OCI-LY1 (cell line): ENCODE results near the gene SAMD11.
"Not testable (repeated sequence)": the region's sequence is repeated elsewhere in the genome, so short reads cannot be mapped to it uniquely, and the experiment has no call there.

Experiments used
- H2AFZ ChIP-seq: fragments of 200-600 bp; sonication (generic), shearing (Covaris generic); 2 replicates; pipeline ENCODE4 v1.6.0; 2014; ENCODE audit warnings: antibody characterized with exemption, mild to moderate bottlenecking, low read length
- H3F3A ChIP-seq: fragments of 200-600 bp; sonication (generic), shearing (Covaris generic); 2 replicates; pipeline ENCODE4 v1.6.0; 2014; ENCODE audit warnings: mild to moderate bottlenecking, antibody characterized with exemption, low read length, moderate library complexity; ENCODE audit not compliant: insufficient read depth
- H3K27ac ChIP-seq: fragments of 200-600 bp; sonication (generic); 2 replicates; pipeline ENCODE4 v1.5.1; 2014; ENCODE audit warnings: low read length, mixed run types, mild to moderate bottlenecking, low read depth; ENCODE audit not compliant: poor library complexity, severe bottlenecking
- H3K27me3 ChIP-seq: fragments of 200-600 bp; sonication (generic); 2 replicates; pipeline ENCODE4 v1.6.0; 2014; ENCODE audit warnings: antibody characterized with exemption, mild to moderate bottlenecking, low read length, moderate library complexity; ENCODE audit not compliant: insufficient read depth
- H3K36me3 ChIP-seq: fragments of 200-600 bp; sonication (generic); 2 replicates; pipeline ENCODE4 v1.6.1; 2014; ENCODE audit warnings: mild to moderate bottlenecking, antibody characterized with exemption, low read length, moderate library complexity, mixed read lengths; ENCODE audit not compliant: insufficient read depth
- H3K4me1 ChIP-seq: fragments of 200-600 bp; sonication (generic); 2 replicates; pipeline ENCODE4 v1.5.1; 2014; ENCODE audit warnings: mild to moderate bottlenecking, low read length, moderate library complexity; ENCODE audit not compliant: insufficient read depth, severe bottlenecking
- H3K4me2 ChIP-seq: fragments of 200-600 bp; sonication (generic), shearing (Covaris generic); 2 replicates; pipeline ENCODE4 v1.6.1; 2014; ENCODE audit warnings: low read length
- H3K4me3 ChIP-seq: fragments of 200-600 bp; sonication (generic); 2 replicates; pipeline ENCODE4 v1.5.1; 2014; ENCODE audit warnings: low read length, low read depth, mild to moderate bottlenecking, mixed read lengths; ENCODE audit not compliant: poor library complexity, severe bottlenecking
- H3K79me2 ChIP-seq: fragments of 200-600 bp; shearing (Covaris generic); 2 replicates; pipeline ENCODE4 v1.6.1; 2016; ENCODE audit warnings: mixed run types, low read length, mixed read lengths; ENCODE audit not compliant: insufficient read depth
- H3K9ac ChIP-seq: fragments of 200-600 bp; sonication (generic), shearing (Covaris generic); 2 replicates; pipeline ENCODE4 v1.6.1; 2014; ENCODE audit warnings: mild to moderate bottlenecking, low read length, mixed read lengths
- H3K9me2 ChIP-seq: fragments of 200-600 bp; sonication (generic), shearing (Covaris generic); 2 replicates; pipeline ENCODE4 v1.6.1; 2014; ENCODE audit warnings: low read depth, mild to moderate bottlenecking, low read length, mixed read lengths
- H3K9me3 ChIP-seq: fragments of 200-600 bp; shearing (Covaris generic); 2 replicates; pipeline ENCODE4 v1.6.1; 2014; ENCODE audit warnings: low read length, mixed read lengths
- H4K20me1 ChIP-seq: fragments of 200-600 bp; sonication (generic), shearing (Covaris generic); 2 replicates; pipeline ENCODE4 v1.6.0; 2016; ENCODE audit warnings: mild to moderate bottlenecking, low read length; ENCODE audit not compliant: insufficient read depth
- EZH2 ChIP-seq: fragments of 200-600 bp; sonication (generic), shearing (Covaris generic); IDR thresholded peaks from 2 replicates; pipeline ENCODE4 v1.8.0; 2017; ENCODE audit warnings: borderline replicate concordance, mixed run types, mild to moderate bottlenecking, antibody characterized with exemption, low read length, moderate library complexity, mixed read lengths
- TF ChIP-seq, protein P1 (sequence below): fragments of 200-600 bp; sonication (generic), shearing (Covaris generic); IDR thresholded peaks from 2 replicates; pipeline ENCODE4 v1.5.1; 2017; ENCODE audit warnings: mild to moderate bottlenecking, antibody characterized with exemption, low read length, moderate library complexity, mixed read lengths

Gene SAMD11

DNA sequence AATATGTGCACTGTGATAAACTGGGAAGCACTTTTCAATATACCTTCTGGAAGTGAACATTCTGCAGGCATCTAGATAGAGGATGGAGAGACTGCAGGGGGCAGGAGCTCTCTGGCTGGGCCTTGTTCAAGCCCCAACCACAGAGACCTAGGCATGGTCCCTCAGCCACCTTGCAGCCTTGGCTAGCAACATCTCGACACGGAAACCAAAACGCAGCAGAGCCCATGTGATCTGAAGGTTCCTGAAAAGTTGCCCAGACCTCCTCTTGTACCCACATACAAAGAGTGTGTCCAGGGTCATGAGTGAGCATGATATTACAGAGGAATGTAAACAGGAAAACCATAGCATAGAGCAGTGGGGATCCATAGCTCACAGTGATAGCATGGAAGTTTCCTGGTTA is 33.1 kb upstream of the SAMD11 start:
- no peaks in the 10 kb centered on the region for H3K9me2 ChIP-seq
- H2AFZ ChIP-seq: no peak overlapping the region
- no peaks in the 10 kb centered on the region for H3K4me1 ChIP-seq
- no peak overlapping the region for H3K4me3 ChIP-seq
- H3K4me2 ChIP-seq: no peak overlapping the region
- TF ChIP-seq, protein P1, sequence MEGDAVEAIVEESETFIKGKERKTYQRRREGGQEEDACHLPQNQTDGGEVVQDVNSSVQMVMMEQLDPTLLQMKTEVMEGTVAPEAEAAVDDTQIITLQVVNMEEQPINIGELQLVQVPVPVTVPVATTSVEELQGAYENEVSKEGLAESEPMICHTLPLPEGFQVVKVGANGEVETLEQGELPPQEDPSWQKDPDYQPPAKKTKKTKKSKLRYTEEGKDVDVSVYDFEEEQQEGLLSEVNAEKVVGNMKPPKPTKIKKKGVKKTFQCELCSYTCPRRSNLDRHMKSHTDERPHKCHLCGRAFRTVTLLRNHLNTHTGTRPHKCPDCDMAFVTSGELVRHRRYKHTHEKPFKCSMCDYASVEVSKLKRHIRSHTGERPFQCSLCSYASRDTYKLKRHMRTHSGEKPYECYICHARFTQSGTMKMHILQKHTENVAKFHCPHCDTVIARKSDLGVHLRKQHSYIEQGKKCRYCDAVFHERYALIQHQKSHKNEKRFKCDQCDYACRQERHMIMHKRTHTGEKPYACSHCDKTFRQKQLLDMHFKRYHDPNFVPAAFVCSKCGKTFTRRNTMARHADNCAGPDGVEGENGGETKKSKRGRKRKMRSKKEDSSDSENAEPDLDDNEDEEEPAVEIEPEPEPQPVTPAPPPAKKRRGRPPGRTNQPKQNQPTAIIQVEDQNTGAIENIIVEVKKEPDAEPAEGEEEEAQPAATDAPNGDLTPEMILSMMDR: no peak
- TF ChIP-seq EZH2: no peak
- H4K20me1 ChIP-seq: no peaks in the 10 kb centered on the region
- no peaks in the 10 kb centered on the region for H3K9me3 ChIP-seq
- no peaks in the 10 kb centered on the region for H3F3A ChIP-seq
- H3K27me3 ChIP-seq: no peaks in the 10 kb centered on the region
- H3K79me2 ChIP-seq: no peaks in the 10 kb centered on the region
- H3K27ac ChIP-seq: no peak overlapping the region
- no peak overlapping the region for H3K9ac ChIP-seq
- H3K36me3 ChIP-seq: no peaks in the 10 kb centered on the region

DNA sequence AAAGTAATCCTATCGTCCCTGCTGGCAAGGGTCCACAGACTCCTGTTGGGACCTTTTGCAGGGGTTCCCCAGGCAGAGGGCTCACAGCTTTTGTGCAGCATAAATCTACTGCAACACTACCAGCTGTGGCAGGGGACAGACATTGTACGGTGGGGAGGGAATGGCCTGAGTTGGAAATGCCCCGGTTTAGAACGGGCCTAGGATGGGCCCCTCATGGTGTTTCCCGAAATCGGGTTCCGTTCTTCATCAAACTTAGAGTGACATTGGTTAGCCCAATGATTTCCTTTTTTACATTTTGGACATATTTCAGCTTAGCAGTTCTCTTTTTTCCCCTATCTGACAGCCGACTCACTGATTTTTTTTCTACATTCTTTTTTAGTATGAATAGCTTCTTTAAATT is 26.5 kb upstream of the SAMD11 start:
- H3K4me2 ChIP-seq: no peak overlapping the region
- no peaks in the 10 kb centered on the region for H3K36me3 ChIP-seq
- no peaks in the 10 kb centered on the region for H4K20me1 ChIP-seq
- H3K4me1 ChIP-seq: no peaks in the 10 kb centered on the region
- no peaks in the 10 kb centered on the region for H3K9me3 ChIP-seq
- no peaks in the 10 kb centered on the region for H3F3A ChIP-seq
- no peak overlapping the region for H2AFZ ChIP-seq
- no peaks in the 10 kb centered on the region for H3K79me2 ChIP-seq
- no peak overlapping the region for H3K9ac ChIP-seq
- peaks cover 6% of the 10 kb centered on the region; the same call in 1 of the 2 replicates for H3K27me3 ChIP-seq
- TF ChIP-seq EZH2: no peak
- TF ChIP-seq, protein P1: no peak
- no peak overlapping the region for H3K27ac ChIP-seq
- no peaks in the 10 kb centered on the region for H3K9me2 ChIP-seq
- no peak overlapping the region for H3K4me3 ChIP-seq

DNA sequence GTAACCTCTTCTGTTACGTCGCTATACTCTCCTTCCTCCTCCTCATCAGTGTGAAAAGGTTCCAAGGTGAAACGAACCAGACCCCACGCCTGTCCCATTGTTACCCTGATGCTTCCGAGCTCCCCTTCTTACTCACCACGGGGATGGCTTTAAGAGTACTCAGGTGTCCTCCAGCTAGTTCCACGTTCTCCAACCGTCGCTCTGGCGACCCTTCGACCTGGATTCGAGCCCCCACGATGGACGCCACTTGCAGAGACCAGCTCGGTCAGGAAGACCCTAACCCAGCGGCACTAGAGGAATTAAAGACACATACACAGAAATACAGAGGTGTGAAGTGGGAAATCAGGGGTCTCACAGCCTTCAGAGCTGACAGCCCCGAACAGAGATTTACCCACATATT is 25.8 kb upstream of the SAMD11 start:
- not testable (repeated sequence) for H3K36me3 ChIP-seq, H3K27me3 ChIP-seq, H3K9me2 ChIP-seq, H3K27ac ChIP-seq, H3K4me3 ChIP-seq, H3K4me2 ChIP-seq, H3K4me1 ChIP-seq, H3F3A ChIP-seq, H3K9ac ChIP-seq, H2AFZ ChIP-seq, H3K79me2 ChIP-seq, H4K20me1 ChIP-seq, H3K9me3 ChIP-seq

DNA sequence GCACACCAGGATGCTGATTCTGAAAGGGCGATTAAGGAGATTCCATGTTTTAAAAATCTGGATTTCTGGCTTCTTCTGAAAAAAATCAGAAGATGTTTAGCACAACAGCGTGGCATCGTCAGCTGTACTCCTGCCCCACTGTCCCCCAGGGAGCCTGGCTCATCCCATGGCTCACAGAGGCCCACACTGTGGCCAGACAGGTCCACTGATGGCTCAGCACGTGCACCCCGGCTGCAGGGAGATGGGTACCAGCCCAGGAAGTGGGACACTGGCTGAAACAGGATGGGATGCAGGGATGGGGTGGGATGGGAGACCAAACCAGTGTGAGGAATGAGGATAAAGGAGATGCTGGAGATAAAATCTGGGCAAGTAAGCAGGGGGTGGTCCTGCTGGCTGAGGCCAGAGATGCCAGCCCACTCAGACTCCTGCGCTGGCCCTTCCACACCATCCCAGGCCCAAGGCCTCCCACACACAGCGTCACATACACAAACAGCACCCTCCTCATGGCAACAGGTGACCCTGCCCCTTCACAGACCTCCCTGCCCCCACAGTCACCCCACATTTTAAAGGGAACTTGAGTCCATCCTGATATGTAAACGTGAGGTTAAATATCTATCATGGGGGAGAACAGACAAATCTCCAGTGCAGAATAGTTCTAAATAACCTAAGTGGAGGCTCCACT is 23.9 kb upstream of the SAMD11 start:
- Histone ChIP-seq H3K9me3 (no peaks in the 10 kb centered on the region), H3F3A (no peaks in the 10 kb centered on the region), H3K4me1 (no peaks in the 10 kb centered on the region), H3K4me3 (no peak overlapping the region), H2AFZ (no peak overlapping the region), H3K9me2 (no peaks in the 10 kb centered on the region), H3K9ac (no peak overlapping the region), H3K79me2 (no peaks in the 10 kb centered on the region), H3K27me3 (peaks cover 6% of the 10 kb centered on the region; the same call in 1 of the 2 replicates), H3K27ac (no peak overlapping the region), H4K20me1 (no peaks in the 10 kb centered on the region), H3K36me3 (no peaks in the 10 kb centered on the region), H3K4me2 (no peak overlapping the region)
- TF ChIP-seq, protein P1: no peak
- TF ChIP-seq EZH2: no peak
